Sigmoid colon (tissue), 7 donors: Measurements from ENCODE around the gene PACRG. TPM values are rescaled to one million over a fixed set of nuclear protein-coding genes. Genes with fewer than 3 reads are reported as not detected.
A peak's percentile ranks its signal among the peaks of the same experiment; 100 is the strongest.

Source experiments
- DNase-seq: peaks from one replicate; pipeline ENCODE4 v3.0.0-alpha.2; 2019
- H3K27ac ChIP-seq, 4 donors: fragments of 200-600 bp; sonication (generic); one replicate each; pipeline ENCODE4 v1.5.1; 2016 to 2019; ENCODE audit warnings: mild to moderate bottlenecking in 1 of 4
- H3K27me3 ChIP-seq, 3 donors: fragments of 200-600 bp; sonication (generic); one replicate each; pipeline ENCODE4 v1.5.1; 2019; ENCODE audit warnings: mild to moderate bottlenecking in 1 of 3
- H3K36me3 ChIP-seq, 4 donors: fragments of 200-600 bp; sonication (generic); one replicate each; pipeline ENCODE4 v1.5.1; 2016 to 2019
- H3K4me1 ChIP-seq, 4 donors: fragments of 200-600 bp; sonication (generic); one replicate each; pipeline ENCODE4 v1.5.1; 2017 to 2019
- H3K4me3 ChIP-seq, 4 donors: fragments of 200-600 bp; sonication (generic); one replicate each; pipeline ENCODE4 v1.5.1; 2017 to 2019; ENCODE audit warnings: mild to moderate bottlenecking in 2 of 4, moderate library complexity in 1 of 4
- H3K9me3 ChIP-seq, 4 donors: fragments of 200-600 bp in 3 of 4; sonication (generic) in 3 of 4; one replicate each; pipeline versions ENCODE4 v1.5.1 to v1.6.1; 2013 to 2019
- CTCF ChIP-seq, 4 experiments: fragments of 450-650 bp in 3 of 4; fragments of 200-600 bp in 1 of 4; IDR thresholded peaks; one replicate each; pipeline ENCODE4 v1.5.1; 2016 to 2019; ENCODE audit warnings: antibody characterized with exemption in 4 of 4, mild to moderate bottlenecking in 3 of 4, moderate library complexity in 2 of 4
- EP300 ChIP-seq, 4 donors: sonication (generic); formaldehyde crosslinking; IDR thresholded peaks; one replicate each; pipeline ENCODE4 v1.6.1; 2017; ENCODE audit warnings: antibody characterized with exemption in 4 of 4
- POLR2A ChIP-seq, 2 donors: fragments of 450-650 bp; IDR thresholded peaks; one replicate each; pipeline ENCODE4 v1.6.1; 2016; ENCODE audit warnings: antibody characterized with exemption in 2 of 2, mild to moderate bottlenecking in 2 of 2, moderate library complexity in 2 of 2
- POLR2AphosphoS5 ChIP-seq, 4 donors: sonication (generic); formaldehyde crosslinking; IDR thresholded peaks; one replicate each; pipeline ENCODE4 v1.6.1; 2017; ENCODE audit warnings: antibody characterized with exemption in 4 of 4
- WGBS, 2 donors: extraction: QIAGEN DNeasy Blood & Tissue Kit; methylation state at CpG; one replicate each; pipeline ENCODE4 v1.1.7; 2013; 5-methylcytosine and 5-hydroxymethylcytosine counted together
- intact Hi-C: fragments of 100-400 bp; cut with DNase I; formaldehyde crosslinking; loops from one replicate; pipeline ENCODE4 v1.15.1; 2023
- polyA plus RNA-seq, 3 donors: library from polyadenylated mRNA; stranded (reverse); fragments of 200-250 nt; gene quantifications; one replicate each; pipeline ENCODE4 v1.2.3, GENCODE V29; 2013
- total RNA-seq, 4 donors: library from RNA; depleted of rRNA; stranded (reverse); fragments of >200 nt; gene quantifications; one replicate each; pipeline ENCODE4 v1.1.0, GENCODE V29; 2016
- donor health status: healthy with polysubstance abuse.
- donor health status: Bipolar disorder and iron deficiency.
- donor health status: healthy.

The PACRG gene
- total and polyA plus RNA-seq, 7 donors: 0.12 to 6.9 (median 0.95) TPM; not detected in 2

DNA sequence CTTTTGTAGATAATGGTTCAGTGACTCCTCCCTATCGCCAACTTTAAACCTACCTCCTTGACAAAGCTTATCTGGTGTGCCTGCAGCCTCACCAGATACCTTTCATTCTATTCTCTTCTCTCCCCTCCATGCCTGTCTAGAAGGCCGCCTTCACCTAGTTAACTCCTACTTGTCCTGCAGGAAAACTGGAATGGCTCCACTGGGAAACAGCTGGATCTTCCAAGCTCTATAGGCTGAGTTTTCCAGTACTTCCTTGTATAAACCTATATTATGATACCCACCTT lies 6.4 kb upstream of the PACRG start:
- DNase-seq: no peak
- H3K4me1 ChIP-seq: peaks cover 0 to 8% (median 2%) of the 10 kb centered on the region in 4 donors
- no peaks in the 10 kb centered on the region for H3K9me3 ChIP-seq
- no peak overlapping the region for H3K4me3 ChIP-seq
- no peaks in the 10 kb centered on the region for H3K36me3 ChIP-seq
- intact Hi-C loops: no loop called here
- no peaks in the 10 kb centered on the region for H3K27me3 ChIP-seq
- no peak for TF ChIP-seq EP300 (IDR thresholded peaks at IDR 0.05)
- WGBS, 2 donors: 97 to 98% methylated on average over 2 of the region's 2 CpGs
- no peak overlapping the region for H3K27ac ChIP-seq

DNA sequence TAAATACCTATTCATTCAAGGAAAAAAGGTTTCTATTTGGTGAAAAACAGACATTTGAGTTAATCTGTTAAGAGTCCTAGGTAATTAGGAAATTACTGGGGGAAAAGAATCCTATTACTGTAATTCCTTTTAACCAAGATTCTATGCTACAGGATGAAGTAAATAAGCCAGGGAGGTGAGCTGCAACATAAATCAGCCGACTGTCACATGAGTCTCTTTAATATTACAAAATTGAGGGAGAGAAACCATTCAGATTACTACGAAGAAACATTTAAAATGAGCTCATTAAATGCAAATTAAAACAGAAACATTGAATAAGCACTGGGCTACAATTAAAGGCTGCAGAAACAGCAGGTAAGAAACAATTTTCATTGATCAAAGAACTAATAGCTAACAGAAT lies 5.5 kb upstream of the PACRG start:
- no peak for TF ChIP-seq POLR2A (IDR thresholded peaks at IDR 0.05)
- no peak for TF ChIP-seq EP300 (IDR thresholded peaks at IDR 0.05)
- TF ChIP-seq CTCF (IDR thresholded peaks at IDR 0.05): no peak
- no peak for TF ChIP-seq POLR2AphosphoS5 (IDR thresholded peaks at IDR 0.05)
- Histone ChIP-seq H3K4me1 (peaks cover 0 to 13% (median 8%) of the 10 kb centered on the region in 4 donors), H3K9me3 (no peaks in the 10 kb centered on the region), H3K4me3 (no peak overlapping the region), H3K27me3 (no peaks in the 10 kb centered on the region), H3K36me3 (no peaks in the 10 kb centered on the region), H3K27ac (no peak overlapping the region)
- intact Hi-C loops: no loop called here
- no peak for DNase-seq
- WGBS, 2 donors: 91 to 93% methylated on average over 2 of the region's 2 CpGs

GRCh38 chr6:162722633-162723032 lies 5.1 kb upstream of the PACRG start:
- Histone ChIP-seq H3K4me3 (no peak overlapping the region), H3K36me3 (no peaks in the 10 kb centered on the region), H3K9me3 (no peaks in the 10 kb centered on the region), H3K27ac (no peak overlapping the region), H3K27me3 (no peaks in the 10 kb centered on the region), H3K4me1 (peaks cover 0 to 13% (median 8%) of the 10 kb centered on the region in 4 donors)
- no peak for TF ChIP-seq POLR2AphosphoS5 (IDR thresholded peaks at IDR 0.05)
- TF ChIP-seq CTCF (IDR thresholded peaks at IDR 0.05): no peak
- no peak for TF ChIP-seq EP300 (IDR thresholded peaks at IDR 0.05)
- TF ChIP-seq POLR2A (IDR thresholded peaks at IDR 0.05): no peak
- intact Hi-C loops: no loop called here
- WGBS, 2 donors: 83 to 85% methylated on average over 1 of the region's 1 CpG
- no peak for DNase-seq

GRCh38 chr6:162726947-162727321 lies 840 bp upstream of the PACRG start:
- Histone ChIP-seq H3K27me3 (no peaks in the 10 kb centered on the region), H3K9me3 (no peaks in the 10 kb centered on the region), H3K4me3 (peak overlapping the region; percentile 71 to 99 (median 98)), H3K4me1 (peaks cover 0 to 20% (median 12%) of the 10 kb centered on the region in 4 donors), H3K27ac (peak overlapping the region; percentile 79 to 93 (median 87)), H3K36me3 (no peaks in the 10 kb centered on the region)
- intact Hi-C loops: loop anchor here (5.0 kb wide), 1 partner anchor 685 kb away; the partner anchor contains the start of gene QKI
- TF ChIP-seq POLR2AphosphoS5 (IDR thresholded peaks at IDR 0.05) (no peak), CTCF (IDR thresholded peaks at IDR 0.05) (no peak), POLR2A (IDR thresholded peaks at IDR 0.05) (no peak), EP300 (IDR thresholded peaks at IDR 0.05) (no peak)
- DNase-seq: no peak
- 5 to 10% methylated on average over 13 of the region's 13 CpGs for WGBS, 2 donors

DNA sequence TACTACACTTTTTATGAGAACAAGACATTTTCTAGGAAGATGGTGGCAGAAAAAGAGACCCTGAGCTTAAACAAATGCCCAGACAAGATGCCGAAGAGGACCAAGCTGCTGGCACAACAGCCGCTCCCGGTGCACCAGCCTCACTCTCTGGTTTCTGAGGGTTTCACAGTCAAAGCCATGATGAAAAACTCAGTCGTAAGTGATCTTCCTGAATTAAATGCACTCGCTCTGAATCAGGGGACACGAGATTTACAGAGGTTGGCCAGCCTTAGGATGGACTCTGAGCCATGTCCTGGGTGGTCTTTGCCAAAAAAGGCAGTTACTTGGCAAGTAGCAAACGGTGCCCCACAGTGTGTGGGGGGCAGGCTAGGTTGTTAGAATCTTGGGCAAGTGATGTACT lies 423 bp downstream of the PACRG start:
- TF ChIP-seq EP300 (IDR thresholded peaks at IDR 0.05) (no peak), POLR2A (IDR thresholded peaks at IDR 0.05) (no peak), POLR2AphosphoS5 (IDR thresholded peaks at IDR 0.05) (no peak), CTCF (IDR thresholded peaks at IDR 0.05) (no peak)
- no peaks in the 10 kb centered on the region for H3K36me3 ChIP-seq
- peaks cover 0 to 20% (median 12%) of the 10 kb centered on the region in 4 donors for H3K4me1 ChIP-seq
- no peak for DNase-seq
- H3K27ac ChIP-seq: peak overlapping the region; percentile 79 to 93 (median 87)
- H3K27me3 ChIP-seq: no peaks in the 10 kb centered on the region
- intact Hi-C loops: loop anchor here (5.0 kb wide), 1 partner anchor 684 kb away; the partner anchor contains the start of gene QKI
- 25 to 51% methylated on average over 7 of the region's 7 CpGs for WGBS, 2 donors
- peak overlapping the region; percentile 71 to 99 (median 98) for H3K4me3 ChIP-seq
- no peaks in the 10 kb centered on the region for H3K9me3 ChIP-seq
